CD14-positive monocyte (primary cell): Measurements from ENCODE around the gene SPATA46. TPM values are rescaled to one million over a fixed set of nuclear protein-coding genes. Genes with fewer than 3 reads are reported as not detected.

Source experiments
- DNase-seq, 3 donors: peaks; one replicate each; pipeline ENCODE4 v3.0.0-alpha.2; 2011 to 2022
- H2AFZ ChIP-seq: 2 replicates; pipeline ENCODE4 v1.6.0; 2012; ENCODE audit warnings: mild to moderate bottlenecking, low read depth, low read length, inconsistent platforms; ENCODE audit not compliant: insufficient read depth, poor library complexity, severe bottlenecking
- H3K27ac ChIP-seq, 2 donors: 1 replicate in 1 of 2; 2 replicates in 1 of 2; pipeline ENCODE4 v1.5.1; 2012 to 2013; ENCODE audit warnings: low read length in 2 of 2, control low read depth in 1 of 2, inconsistent platforms in 1 of 2, low read depth in 1 of 2, mild to moderate bottlenecking in 1 of 2
- H3K27me3 ChIP-seq, 2 donors: one replicate each; pipeline versions ENCODE4 v1.6.0 to v1.6.1; 2011 to 2013; ENCODE audit warnings: low read length in 2 of 2; ENCODE audit not compliant: control insufficient read depth in 2 of 2, insufficient read depth in 2 of 2
- H3K36me3 ChIP-seq, 2 donors: replicated peaks in 1 of 2; 1 replicate in 1 of 2; 2 replicates in 1 of 2; pipeline versions ENCODE4 v1.5.1 to v1.6.1; 2012 to 2013; ENCODE audit warnings: low read length in 2 of 2, control low read depth in 1 of 2, inconsistent platforms in 1 of 2, mild to moderate bottlenecking in 1 of 2; ENCODE audit not compliant: insufficient read depth in 2 of 2, control insufficient read depth in 1 of 2
- H3K4me1 ChIP-seq, 2 donors: 1 replicate in 1 of 2; 2 replicates in 1 of 2; pipeline versions ENCODE4 v1.5.1 to v1.6.1; 2012 to 2013; ENCODE audit warnings: low read length in 2 of 2, control low read depth in 1 of 2, inconsistent platforms in 1 of 2, mild to moderate bottlenecking in 1 of 2, moderate library complexity in 1 of 2; ENCODE audit not compliant: insufficient read depth in 2 of 2, control insufficient read depth in 1 of 2
- H3K4me2 ChIP-seq: replicated peaks from 2 replicates; pipeline ENCODE3; 2012; ENCODE audit warnings: low read length, moderate library complexity, mild to moderate bottlenecking; ENCODE audit not compliant: poor library complexity, severe bottlenecking; ENCODE audit errors: extremely low read depth
- H3K4me3 ChIP-seq, 3 experiments: fragments of 200-600 bp in 1 of 3; sonication (generic) in 1 of 3; replicated peaks in 1 of 3; 1 replicate in 2 of 3; 2 replicates in 1 of 3; pipeline ENCODE4 v1.5.1; 2011 to 2013; ENCODE audit warnings: low read length in 3 of 3, mild to moderate bottlenecking in 3 of 3, control low read depth in 2 of 3, low read depth in 2 of 3, inconsistent platforms in 1 of 3, moderate library complexity in 1 of 3
- H3K79me2 ChIP-seq: 2 replicates; pipeline ENCODE4 v1.6.0; 2012; ENCODE audit warnings: mild to moderate bottlenecking, control low read depth, inconsistent platforms, low read length, moderate library complexity; ENCODE audit not compliant: insufficient read depth
- H3K9ac ChIP-seq: 2 replicates; pipeline ENCODE4 v1.6.0; 2017; ENCODE audit warnings: low read length, mild to moderate bottlenecking; ENCODE audit not compliant: insufficient read depth, poor library complexity, severe bottlenecking
- H3K9me3 ChIP-seq, 2 donors: replicated peaks in 1 of 2; 1 replicate in 1 of 2; 2 replicates in 1 of 2; pipeline versions ENCODE4 v1.5.1 to v1.6.1; 2012 to 2013; ENCODE audit warnings: low read length in 2 of 2, control low read depth in 1 of 2; ENCODE audit not compliant: control insufficient read depth in 1 of 2, insufficient read depth in 1 of 2
- H4K20me1 ChIP-seq: 2 replicates; pipeline ENCODE4 v1.6.0; 2012; ENCODE audit warnings: mild to moderate bottlenecking, low read length, control low read depth, moderate library complexity; ENCODE audit not compliant: insufficient read depth
- H3K27ac Mint-ChIP-seq, 7 donors: one replicate each; pipeline ENCODE4 v1.8.0; 2020; ENCODE audit warnings: mild to moderate bottlenecking in 7 of 7, mixed read lengths in 7 of 7, moderate library complexity in 6 of 7, inconsistent platforms in 2 of 7
- H3K27me3 Mint-ChIP-seq, 3 donors: one replicate each; pipeline ENCODE4 v1.8.0; 2021 to 2022; ENCODE audit warnings: low read depth in 3 of 3, mild to moderate bottlenecking in 3 of 3, mixed read lengths in 3 of 3, moderate library complexity in 3 of 3, inconsistent platforms in 1 of 3
- H3K36me3 Mint-ChIP-seq, 2 donors: one replicate each; pipeline ENCODE4 v1.8.0; 2020; ENCODE audit warnings: mixed read lengths in 2 of 2, inconsistent platforms in 1 of 2, mild to moderate bottlenecking in 1 of 2
- H3K4me1 Mint-ChIP-seq: one replicate; pipeline ENCODE4 v1.8.0; 2020; ENCODE audit warnings: mild to moderate bottlenecking, mixed read lengths
- H3K4me3 Mint-ChIP-seq, 2 donors: one replicate each; pipeline ENCODE4 v1.8.0; 2020; ENCODE audit warnings: mild to moderate bottlenecking in 2 of 2, mixed read lengths in 2 of 2, moderate library complexity in 1 of 2
- H3K9me3 Mint-ChIP-seq, 7 donors: one replicate each; pipeline ENCODE4 v1.8.0; 2020 to 2022; ENCODE audit warnings: mixed read lengths in 7 of 7, mild to moderate bottlenecking in 6 of 7, moderate library complexity in 6 of 7, inconsistent platforms in 2 of 7
- CTCF ChIP-seq: fragments of 200-600 bp; IDR thresholded peaks from one replicate; pipeline ENCODE4 v1.8.0; 2022; ENCODE audit warnings: antibody characterized with exemption, mild to moderate bottlenecking
- WGBS: methylation state at CpG from one replicate; pipeline ENCODE4 v1.1.5; 2013; ENCODE audit warnings: missing lambda C conversion rate; ENCODE audit not compliant: insufficient coverage; 5-methylcytosine and 5-hydroxymethylcytosine counted together
- intact Hi-C, 2 donors: fragments of 100-400 bp; cut with micrococcal nuclease; formaldehyde crosslinking; loops; one replicate each; pipeline versions ENCODE4 v1.15.0 to v1.15.1; 2023
- polyA plus RNA-seq, 3 donors: library from polyadenylated mRNA; depleted of rRNA in 1 of 3; unstranded in 2 of 3; stranded (reverse) in 1 of 3; fragments of 300-500 nt in 2 of 3; fragments of >200 nt in 1 of 3; fragmentation: Illumina TruSeq in 2 of 3; gene quantifications; 1 replicate in 2 of 3; 2 replicates in 1 of 3; pipeline ENCODE4 v1.2.3, GENCODE V29; 2012 to 2021

Gene SPATA46
- polyA plus RNA-seq, 3 donors, result not detected

DNA sequence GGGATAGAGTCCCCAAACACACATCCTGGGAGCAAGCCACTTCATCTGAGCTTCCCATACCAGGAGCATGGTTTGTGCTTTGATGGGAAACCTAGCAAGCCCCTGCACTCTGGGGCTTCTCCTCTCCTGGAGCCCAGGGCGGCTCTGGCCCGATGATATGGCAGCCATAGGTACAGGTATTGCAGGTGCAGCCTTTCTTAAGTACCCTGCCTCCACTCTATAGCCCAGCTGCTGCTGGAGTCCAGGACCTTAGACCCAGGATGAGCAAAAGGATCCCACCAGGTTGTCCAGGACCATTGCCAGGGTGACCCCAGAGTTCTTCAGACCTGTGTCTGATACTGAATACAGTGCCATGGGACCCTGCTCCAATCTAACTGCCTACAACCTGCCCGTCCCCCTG lies 9.0 kb upstream of the SPATA46 start:
- intact Hi-C loops, result no loop called here
- TF ChIP-seq CTCF, result no peak
- no peaks in the 10 kb centered on the region for H4K20me1 ChIP-seq
- no peaks in the 10 kb centered on the region for H3K79me2 ChIP-seq
- Mint-ChIP-seq H3K36me3 (no peaks in the 10 kb centered on the region), H3K9me3 (no peaks in the 10 kb centered on the region), H3K27me3 (peaks cover 0 to 2% (median 0%) of the 10 kb centered on the region in 3 donors), H3K4me1 (peaks cover 35% of the 10 kb centered on the region), H3K4me3 (peak overlapping the region in 1 of 2 donors; percentile 37), H3K27ac (no peak overlapping the region)
- H3K9me3 ChIP-seq, result no peaks in the 10 kb centered on the region
- WGBS, result 96% methylated on average over 2 of the region's 3 CpGs
- no peaks in the 10 kb centered on the region for H3K36me3 ChIP-seq
- H2AFZ ChIP-seq, result no peak overlapping the region
- no peak overlapping the region for H3K9ac ChIP-seq
- no peak overlapping the region for H3K27ac ChIP-seq
- no peak overlapping the region for H3K4me3 ChIP-seq
- peaks cover 13 to 31% of the 10 kb centered on the region in 2 donors for H3K4me1 ChIP-seq
- DNase-seq, result no peak
- no peak overlapping the region for H3K4me2 ChIP-seq
- H3K27me3 ChIP-seq, result no peaks in the 10 kb centered on the region

- no peaks in the 10 kb centered on the region for H3K27me3 ChIP-seq
- H3K36me3 ChIP-seq, result no peaks in the 10 kb centered on the region
- H4K20me1 ChIP-seq, result no peaks in the 10 kb centered on the region
- no peak overlapping the region for H3K27ac ChIP-seq
- H3K9me3 ChIP-seq, result no peaks in the 10 kb centered on the region
- H2AFZ ChIP-seq, result no peak overlapping the region
- intact Hi-C loops, result no loop called here
- Mint-ChIP-seq H3K4me1 (peaks cover 35% of the 10 kb centered on the region), H3K27ac (no peak overlapping the region), H3K36me3 (no peaks in the 10 kb centered on the region), H3K4me3 (peak overlapping the region in 1 of 2 donors; percentile 37), H3K27me3 (peaks cover 0 to 2% (median 0%) of the 10 kb centered on the region in 3 donors), H3K9me3 (no peaks in the 10 kb centered on the region)
- H3K9ac ChIP-seq, result no peak overlapping the region
- H3K4me2 ChIP-seq, result no peak overlapping the region
- H3K4me1 ChIP-seq, result peaks cover 13 to 31% of the 10 kb centered on the region in 2 donors
- H3K79me2 ChIP-seq, result no peaks in the 10 kb centered on the region
- no peak for DNase-seq
- no CpG with 5 or more reads among the region's 3 CpGs for WGBS
- H3K4me3 ChIP-seq, result no peak overlapping the region
- no peak for TF ChIP-seq CTCF
Observed at GRCh38 chr1:162385280-162385623, 8.6 kb upstream of the SPATA46 start.
